IMR-90 (cell line): ENCODE data around the gene SLAMF6. TPM values are rescaled to one million over a fixed set of nuclear protein-coding genes. Genes with fewer than 3 reads are reported as not detected.

Experiments used
- ATAC-seq: fragments of 200-7000 bp; cut with Tn5 transposase; 2 replicates; pipeline ENCODE4 v1.9.1; 2020; ENCODE audit warnings: low read depth, mild to moderate bottlenecking, moderate library complexity
- BruUV-seq: library from RNA; stranded (reverse); fragments of 400-500 nt; replicated peaks from 2 replicates; lab custom pipeline; 2021; lab: Mats Ljungman, UMichigan
- CTCF ChIA-PET: fragments of 300-600 bp; formaldehyde crosslinking; extraction: SDS; loops from one replicate; lab custom pipeline; 2021; ENCODE audit warnings: antibody characterized with exemption; lab: Yijun Ruan, JAX
- POLR2A ChIA-PET: fragments of 300-600 bp; sonication (Branson Sonifier 250); formaldehyde crosslinking; loops from one replicate; lab custom pipeline; 2022; ENCODE audit warnings: antibody characterized with exemption; ENCODE audit not compliant: unreplicated experiment; lab: Charles Lee
- DNase-seq: peaks from one replicate; pipeline ENCODE4 v3.0.0; 2013
- H2AFZ ChIP-seq: replicated peaks from 2 replicates; pipeline ENCODE3; 2013; ENCODE audit warnings: low read length, mild to moderate bottlenecking; ENCODE audit not compliant: poor library complexity
- H2AK5ac ChIP-seq: 2 replicates; pipeline ENCODE4 v1.6.1; 2013; ENCODE audit warnings: low read depth, low read length, inconsistent platforms
- H2AK9ac ChIP-seq: replicated peaks from 2 replicates; pipeline ENCODE3; 2013; ENCODE audit warnings: mild to moderate bottlenecking, low read depth, low read length, moderate library complexity; ENCODE audit not compliant: poor library complexity
- H2BK120ac ChIP-seq: 2 replicates; pipeline ENCODE4 v1.6.1; 2013; ENCODE audit warnings: low read depth, low read length, inconsistent platforms
- H2BK15ac ChIP-seq: 3 replicates; pipeline ENCODE4 v1.6.1; 2013; ENCODE audit warnings: low read depth, low read length, inconsistent platforms
- H2BK20ac ChIP-seq: 2 replicates; pipeline ENCODE4 v1.6.1; 2013; ENCODE audit warnings: low read depth, mild to moderate bottlenecking, inconsistent platforms, low read length, moderate library complexity
- H2BK5ac ChIP-seq: 2 replicates; pipeline ENCODE4 v1.6.1; 2013; ENCODE audit warnings: mild to moderate bottlenecking, low read depth, low read length, inconsistent platforms; ENCODE audit not compliant: poor library complexity, severe bottlenecking
- H3K14ac ChIP-seq: replicated peaks from 2 replicates; pipeline ENCODE4 v1.6.1; 2013; ENCODE audit warnings: low read depth, low read length, inconsistent platforms
- H3K18ac ChIP-seq: 2 replicates; pipeline ENCODE4 v1.6.1; 2013; ENCODE audit warnings: low read depth, low read length, control low read depth
- H3K23ac ChIP-seq: 2 replicates; pipeline ENCODE4 v1.6.1; 2013; ENCODE audit warnings: low read depth, low read length, inconsistent platforms
- H3K27ac ChIP-seq: 2 replicates; pipeline ENCODE4 v1.5.1; 2013; ENCODE audit warnings: mild to moderate bottlenecking, control low read depth, low read length; ENCODE audit not compliant: insufficient read depth
- H3K27me3 ChIP-seq: 2 replicates; pipeline ENCODE4 v1.6.1; 2013; ENCODE audit warnings: low read length; ENCODE audit not compliant: control insufficient read depth, insufficient read depth
- H3K36me3 ChIP-seq: 2 replicates; pipeline ENCODE4 v1.6.1; 2013; ENCODE audit warnings: low read length, mixed read lengths; ENCODE audit not compliant: control insufficient read depth, insufficient read depth
- H3K4ac ChIP-seq: 2 replicates; pipeline ENCODE4 v1.6.1; 2013; ENCODE audit warnings: low read depth, low read length, inconsistent platforms
- H3K4me1 ChIP-seq: 2 replicates; pipeline ENCODE4 v1.6.1; 2013; ENCODE audit warnings: low read length, mixed read lengths; ENCODE audit not compliant: control insufficient read depth, insufficient read depth
- H3K4me2 ChIP-seq: 2 replicates; pipeline ENCODE4 v1.6.1; 2013; ENCODE audit warnings: low read depth, mild to moderate bottlenecking, control low read depth, low read length, moderate library complexity
- H3K4me3 ChIP-seq: 2 replicates; pipeline ENCODE4 v1.5.1; 2013; ENCODE audit warnings: low read depth, mild to moderate bottlenecking, control low read depth, low read length, moderate library complexity; ENCODE audit not compliant: insufficient read depth
- H3K56ac ChIP-seq: 2 replicates; pipeline ENCODE4 v1.6.1; 2013; ENCODE audit warnings: low read length, inconsistent platforms; ENCODE audit not compliant: insufficient read depth; ENCODE audit errors: extremely low read depth
- H3K79me1 ChIP-seq, 2 experiments: 2 replicates each; pipeline ENCODE4 v1.6.1; 2013; ENCODE audit warnings: low read length in 2 of 2, inconsistent platforms in 1 of 2, low read depth in 1 of 2
- H3K9ac ChIP-seq: 2 replicates; pipeline ENCODE4 v1.6.1; 2013; ENCODE audit warnings: low read depth, low read length, control low read depth
- H3K9me1 ChIP-seq: 2 replicates; pipeline ENCODE4 v1.6.1; 2013; ENCODE audit warnings: low read length, inconsistent platforms; ENCODE audit not compliant: insufficient read depth
- H3K9me3 ChIP-seq: 2 replicates; pipeline ENCODE4 v1.6.1; 2013; ENCODE audit warnings: low read length; ENCODE audit not compliant: control insufficient read depth, insufficient read depth
- H4K20me1 ChIP-seq: 2 replicates; pipeline ENCODE4 v1.6.1; 2013; ENCODE audit warnings: low read length, inconsistent platforms; ENCODE audit not compliant: insufficient read depth
- H4K5ac ChIP-seq: 2 replicates; pipeline ENCODE4 v1.6.1; 2013; ENCODE audit warnings: mild to moderate bottlenecking, low read depth, low read length, control low read depth
- H4K8ac ChIP-seq, 2 experiments: 2 replicates each; pipeline ENCODE4 v1.6.1; 2013; ENCODE audit warnings: low read depth in 2 of 2, low read length in 2 of 2, control low read depth in 1 of 2, inconsistent platforms in 1 of 2
- H4K91ac ChIP-seq: 2 replicates; pipeline ENCODE4 v1.6.1; 2013; ENCODE audit warnings: low read depth, low read length, inconsistent platforms; ENCODE audit not compliant: insufficient read depth
- BHLHE40 ChIP-seq: fragments of 150-350 bp; IDR thresholded peaks from 2 replicates; pipeline ENCODE4 v1.6.1; 2016; ENCODE audit warnings: mild to moderate bottlenecking, low read depth, low read length
- CHD1 ChIP-seq: IDR thresholded peaks from 2 replicates; pipeline ENCODE4 v1.6.1; 2012; ENCODE audit warnings: low read depth, low read length, improper control_type of control experiment
- FOS ChIP-seq: fragments of 150-350 bp; IDR thresholded peaks from 2 replicates; pipeline ENCODE4 v1.6.1; 2016; ENCODE audit warnings: low read depth, low read length
- MAZ ChIP-seq: IDR thresholded peaks from 2 replicates; pipeline ENCODE4 v1.6.1; 2012; ENCODE audit warnings: low read depth, mild to moderate bottlenecking, low read length, improper control_type of control experiment, moderate library complexity, borderline replicate concordance
- MXI1 ChIP-seq: IDR thresholded peaks from 2 replicates; pipeline ENCODE4 v1.6.1; 2012; ENCODE audit warnings: low read depth, mild to moderate bottlenecking, low read length, moderate library complexity, borderline replicate concordance
- POLR2A ChIP-seq: IDR thresholded peaks from 2 replicates; pipeline ENCODE4 v1.6.1; 2012; ENCODE audit warnings: mild to moderate bottlenecking, low read depth, low read length
- RAD21 ChIP-seq: IDR thresholded peaks from 2 replicates; pipeline ENCODE4 v1.6.1; 2012; ENCODE audit warnings: low read length, improper control_type of control experiment
- WGBS, 2 experiments: methylation state at CpG; one replicate each; pipeline versions ENCODE4 v1.1.5 to v1.1.7; 2013; ENCODE audit warnings: missing lambda C conversion rate in 2 of 2; ENCODE audit not compliant: insufficient read length in 1 of 2; ENCODE audit errors: extremely low coverage in 2 of 2; 5-methylcytosine and 5-hydroxymethylcytosine counted together
- dilution Hi-C: fragments of 300-500 bp; cut with HindIII; formaldehyde crosslinking; loops from one replicate; pipeline ENCODE4 v1.14.3; 2018; ENCODE audit warnings: low sequenced_read_pairs; ENCODE audit not compliant: unreplicated experiment
- in situ Hi-C: fragments of 300-500 bp; cut with MboI; formaldehyde crosslinking; loops from 3 replicates; pipeline ENCODE4 v1.14.3; 2019; ENCODE audit warnings: low sequenced_read_pairs, inconsistent platforms, mixed read lengths
- intact Hi-C: fragments of 100-400 bp; cut with micrococcal nuclease; formaldehyde crosslinking; loops from 2 replicates; pipeline ENCODE4 v1.10.0; 2022
- polyA plus RNA-seq, 3 experiments: library from polyadenylated mRNA; depleted of rRNA; stranded (reverse); fragments of >200 nt; gene quantifications; 2 replicates each; pipeline ENCODE4 v1.2.3, GENCODE V29; 2012; ENCODE audit warnings: low replicate concordance in 1 of 3
- total RNA-seq: library from RNA; depleted of rRNA; stranded (reverse); fragments of >200 nt; gene quantifications from 2 replicates; pipeline ENCODE4 v1.2.3, GENCODE V29; 2012
- TF ChIP-seq, protein P1 (sequence below): fragments of 150-350 bp; IDR thresholded peaks from 2 replicates; pipeline ENCODE4 v1.6.1; 2017; ENCODE audit warnings: mild to moderate bottlenecking, antibody characterized with exemption, low read length, low read depth
- TF ChIP-seq, protein P2 (sequence below): conservative IDR thresholded peaks from 2 replicates; pipeline ENCODE4 v1.5.1; 2012; ENCODE audit warnings: mild to moderate bottlenecking, low read depth, low read length, improper control_type of control experiment

Gene SLAMF6
- total and polyA plus RNA-seq, 2 of the 4 experiments (the other 2 are of a cell fraction) = not detected

DNA sequence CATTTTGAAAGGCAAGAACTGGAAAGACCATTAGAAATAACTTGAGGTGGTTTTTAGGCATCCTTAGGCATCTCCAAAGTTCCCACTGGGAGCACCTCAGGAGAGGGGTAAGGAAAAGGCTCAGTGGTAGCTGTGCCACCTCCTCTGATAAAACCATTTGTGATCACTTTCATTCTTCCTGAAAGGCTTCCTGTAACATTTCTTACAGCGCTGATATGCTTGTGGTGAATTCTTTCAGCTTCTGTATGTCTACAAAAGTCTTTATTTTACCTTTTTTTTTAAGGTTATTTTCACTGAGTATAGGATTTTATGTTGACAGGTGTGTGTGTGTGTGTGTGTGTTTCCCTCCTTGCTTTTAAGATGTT lies 67.9 kb downstream of the SLAMF6 start:
- Histone ChIP-seq H3K4ac (no peak overlapping the region), H2BK15ac (no peak overlapping the region), H3K4me2 (no peak overlapping the region), H3K4me1 (no peaks in the 10 kb centered on the region), H3K23ac (no peak overlapping the region), H4K5ac (no peak overlapping the region), H4K8ac (no peak overlapping the region), H3K56ac (no peak overlapping the region), H4K20me1 (no peaks in the 10 kb centered on the region), H3K27ac (no peak overlapping the region), H3K9ac (no peak overlapping the region), H4K91ac (no peak overlapping the region), H2AFZ (no peak overlapping the region), H2BK120ac (no peak overlapping the region), H3K36me3 (no peaks in the 10 kb centered on the region), H3K4me3 (no peak overlapping the region), H3K27me3 (no peaks in the 10 kb centered on the region), H2AK5ac (no peak overlapping the region), H3K18ac (no peak overlapping the region), H3K79me1 (no peaks in the 10 kb centered on the region), H3K9me3 (no peaks in the 10 kb centered on the region), H2AK9ac (no peak overlapping the region), H3K9me1 (no peaks in the 10 kb centered on the region), H3K14ac (no peak overlapping the region), H2BK5ac (no peak overlapping the region), H2BK20ac (no peak overlapping the region)
- in situ Hi-C loops = no loop called here
- intact Hi-C loops = no loop called here
- DNase-seq = no peak
- ChIA-PET CTCF (interaction anchor here (0.6 kb wide), 1 partner anchor 1572 kb away, joined by 4 read pairs; no protein-coding TSS in a partner anchor), POLR2A (no interaction called here)
- dilution Hi-C loops = no loop called here
- no CpG with 5 or more reads among the region's 1 CpG for WGBS, 2 experiments
- no TSS peak for BruUV-seq
- ATAC-seq = no peak
- TF ChIP-seq MAZ (no peak), RAD21 (no peak), CHD1 (no peak), MXI1 (no peak), BHLHE40 (no peak), POLR2A (no peak), FOS (no peak)
- TF ChIP-seq, protein P1, sequence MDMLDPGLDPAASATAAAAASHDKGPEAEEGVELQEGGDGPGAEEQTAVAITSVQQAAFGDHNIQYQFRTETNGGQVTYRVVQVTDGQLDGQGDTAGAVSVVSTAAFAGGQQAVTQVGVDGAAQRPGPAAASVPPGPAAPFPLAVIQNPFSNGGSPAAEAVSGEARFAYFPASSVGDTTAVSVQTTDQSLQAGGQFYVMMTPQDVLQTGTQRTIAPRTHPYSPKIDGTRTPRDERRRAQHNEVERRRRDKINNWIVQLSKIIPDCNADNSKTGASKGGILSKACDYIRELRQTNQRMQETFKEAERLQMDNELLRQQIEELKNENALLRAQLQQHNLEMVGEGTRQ = no peak
- TF ChIP-seq, protein P2, sequence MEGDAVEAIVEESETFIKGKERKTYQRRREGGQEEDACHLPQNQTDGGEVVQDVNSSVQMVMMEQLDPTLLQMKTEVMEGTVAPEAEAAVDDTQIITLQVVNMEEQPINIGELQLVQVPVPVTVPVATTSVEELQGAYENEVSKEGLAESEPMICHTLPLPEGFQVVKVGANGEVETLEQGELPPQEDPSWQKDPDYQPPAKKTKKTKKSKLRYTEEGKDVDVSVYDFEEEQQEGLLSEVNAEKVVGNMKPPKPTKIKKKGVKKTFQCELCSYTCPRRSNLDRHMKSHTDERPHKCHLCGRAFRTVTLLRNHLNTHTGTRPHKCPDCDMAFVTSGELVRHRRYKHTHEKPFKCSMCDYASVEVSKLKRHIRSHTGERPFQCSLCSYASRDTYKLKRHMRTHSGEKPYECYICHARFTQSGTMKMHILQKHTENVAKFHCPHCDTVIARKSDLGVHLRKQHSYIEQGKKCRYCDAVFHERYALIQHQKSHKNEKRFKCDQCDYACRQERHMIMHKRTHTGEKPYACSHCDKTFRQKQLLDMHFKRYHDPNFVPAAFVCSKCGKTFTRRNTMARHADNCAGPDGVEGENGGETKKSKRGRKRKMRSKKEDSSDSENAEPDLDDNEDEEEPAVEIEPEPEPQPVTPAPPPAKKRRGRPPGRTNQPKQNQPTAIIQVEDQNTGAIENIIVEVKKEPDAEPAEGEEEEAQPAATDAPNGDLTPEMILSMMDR = no peak
